GM21723 (cell line): ENCODE data around the gene LYRM7.

Source experiments
- ATAC-seq: cut with Tn5 transposase; IDR thresholded peaks from one replicate; pipeline ENCODE4 v1.9.1; 2021; ENCODE audit warnings: mild to moderate bottlenecking, moderate library complexity; ENCODE audit not compliant: unreplicated experiment

LYRM7 gene

GRCh38 chr5:131254741-131255140, 84.0 kb downstream of the LYRM7 start:
- no peak for ATAC-seq
